ENCODE results near the gene RNF5.

RNF5 gene

GRCh38 chr6:32152769-32153563, 25.2 kb upstream of the RNF5 start:
- DNase-seq, result no peak

GRCh38 chr6:32153564-32154513, 24.4 kb upstream of the RNF5 start, which contains the start of gene PPT2:
TSS of gene PPT2 (plus strand) at chr6:32154141. CDS start at chr6:32154595, 454 bp downstream.
- peak; percentile 83 for DNase-seq

DNA sequence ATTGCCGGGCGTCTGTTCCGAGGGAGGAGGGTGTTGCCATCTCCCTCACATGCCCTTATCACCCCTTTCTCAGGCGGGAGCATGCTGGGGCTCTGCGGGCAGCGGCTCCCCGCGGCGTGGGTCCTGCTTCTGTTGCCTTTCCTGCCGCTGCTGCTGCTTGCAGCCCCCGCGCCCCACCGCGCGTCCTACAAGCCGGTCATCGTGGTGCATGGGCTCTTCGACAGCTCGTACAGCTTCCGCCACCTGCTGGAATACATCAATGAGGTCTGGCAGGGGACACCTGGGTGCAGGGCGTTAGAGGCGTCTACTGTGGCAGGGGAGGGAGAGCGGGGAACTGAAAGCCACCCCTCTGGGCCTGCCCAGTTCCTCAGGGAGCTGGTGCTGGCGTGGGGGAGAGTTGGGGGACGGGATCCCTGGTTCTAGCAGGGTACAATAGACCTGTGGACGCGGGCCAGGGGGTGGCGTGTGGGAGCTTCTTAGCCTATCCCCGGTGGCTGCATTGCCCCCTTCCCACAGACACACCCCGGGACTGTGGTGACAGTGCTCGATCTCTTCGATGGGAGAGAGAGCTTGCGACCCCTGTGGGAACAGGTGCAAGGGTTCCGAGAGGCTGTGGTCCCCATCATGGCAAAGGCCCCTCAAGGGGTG, 23.6 kb upstream of the RNF5 start:
- DNase-seq, result peak; percentile 78

DNA sequence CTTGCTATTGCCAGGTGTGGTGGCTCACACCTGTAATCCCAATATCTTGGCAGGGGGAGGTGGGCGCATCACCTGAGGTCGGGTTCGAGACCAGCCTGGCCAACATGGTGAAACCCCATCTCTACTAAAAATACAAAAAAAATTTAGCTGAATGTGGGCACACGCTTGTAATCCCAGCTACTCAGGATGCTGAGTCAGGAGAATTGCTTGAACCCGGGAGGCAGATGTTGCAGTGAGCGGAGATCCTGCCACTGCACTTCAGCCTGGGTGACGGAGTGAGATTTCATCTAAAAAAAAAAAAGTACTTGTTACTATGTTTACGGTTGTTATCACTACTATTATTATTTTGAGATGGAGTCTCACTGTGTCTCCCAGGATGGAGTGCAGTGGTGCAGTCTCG, 21.3 kb upstream of the RNF5 start:
- DNase-seq, result no peak

DNA sequence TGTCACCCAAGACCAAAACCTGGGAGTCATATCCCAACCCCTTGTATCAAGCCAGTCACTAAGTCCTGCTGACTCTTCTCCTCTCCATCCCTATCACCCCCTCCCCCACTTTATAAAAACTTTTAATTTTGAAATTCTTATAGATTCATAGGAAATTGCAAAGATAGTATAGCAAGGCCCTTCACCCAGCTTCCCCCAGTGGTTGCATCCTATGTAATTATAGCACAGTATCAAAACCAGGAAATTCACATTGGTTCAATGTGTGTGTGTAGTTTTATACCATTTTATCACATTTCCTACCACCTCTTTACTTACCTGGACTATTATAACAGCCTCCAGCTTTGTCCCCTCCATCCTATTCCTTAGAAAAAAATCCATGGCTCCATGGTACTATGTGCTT, 20.2 kb upstream of the RNF5 start:
- no peak for DNase-seq

- DNase-seq, result no peak
Measured at GRCh38 chr6:32163559-32164258, 14.5 kb upstream of the RNF5 start.

DNA sequence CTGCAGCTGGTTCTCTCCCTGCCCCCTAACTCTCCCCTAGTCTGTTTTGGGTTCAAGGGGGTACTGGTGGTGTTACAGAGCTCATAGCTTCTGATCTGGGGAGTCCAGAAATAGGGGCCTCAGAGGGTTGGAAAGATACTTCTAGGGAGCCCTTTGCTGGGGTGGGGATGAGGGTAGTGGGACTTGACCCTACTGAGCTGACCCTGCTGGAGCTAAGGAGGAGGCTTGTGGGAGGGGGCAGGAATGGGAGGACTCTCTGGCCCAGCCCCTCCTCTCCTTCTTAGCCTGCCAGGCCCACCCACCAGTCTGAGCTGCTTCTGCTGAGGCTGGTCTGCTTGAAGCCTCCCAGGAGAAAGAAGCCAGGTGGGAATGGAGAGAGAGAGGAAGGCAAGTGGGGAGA, 13.9 kb upstream of the RNF5 start, which contains the start of gene EGFL8:
Gene EGFL8 (plus strand): TSS at position 301 of the 400 bp plus-strand sequence. CDS start 1,571 bp downstream, outside the sequence.
- DNase-seq, result no peak

- DNase-seq, result no peak
Measured at GRCh38 chr6:32166411-32167061, 11.7 kb upstream of the RNF5 start.

- no peak for DNase-seq
Measured at GRCh38 chr6:32167154-32167760, 10.9 kb upstream of the RNF5 start.

DNA sequence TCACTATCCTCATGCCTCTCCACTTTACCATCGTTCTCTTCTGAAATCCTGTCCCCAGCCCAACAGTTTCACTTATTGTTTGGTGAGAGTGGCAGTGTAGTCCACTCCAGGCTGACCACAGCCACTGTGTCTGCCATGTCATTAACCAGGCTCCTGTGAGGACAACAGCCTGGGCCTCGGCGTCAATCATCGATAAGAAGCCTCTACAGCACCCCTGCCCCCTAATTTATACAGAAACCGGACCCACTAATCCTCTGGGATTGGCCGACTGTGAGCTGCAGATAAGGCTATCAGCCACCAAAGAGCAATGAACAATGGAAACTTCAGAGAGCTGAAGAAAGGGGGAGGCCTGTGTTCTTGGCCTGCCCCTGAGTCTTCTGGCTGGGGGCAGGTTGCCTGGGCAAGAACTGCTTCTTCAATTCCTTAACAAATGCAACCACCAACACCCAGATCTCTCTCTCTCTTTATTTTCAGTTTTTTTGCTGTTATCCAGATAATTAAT, 10.4 kb upstream of the RNF5 start:
- DNase-seq, result no peak

DNA sequence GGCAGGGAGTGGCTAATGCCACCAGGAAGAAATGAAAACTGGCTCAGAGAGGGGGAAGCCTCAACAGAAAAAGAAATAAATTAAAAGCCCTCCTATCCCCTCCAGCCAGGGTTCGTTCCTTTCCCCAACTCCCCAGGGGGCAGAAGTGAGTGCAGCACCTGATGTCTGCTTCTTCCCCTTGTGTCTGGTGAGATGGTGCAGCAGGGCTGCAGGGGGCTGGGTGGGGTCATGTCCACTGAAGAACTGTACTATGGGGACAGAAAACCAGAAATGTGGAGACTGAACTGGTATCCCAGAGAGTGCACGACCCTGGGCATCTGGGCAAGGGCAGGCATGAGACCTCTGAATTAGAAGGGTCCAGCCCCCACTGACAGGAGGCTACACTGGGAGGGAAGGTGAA, 9.9 kb upstream of the RNF5 start:
- DNase-seq, result no peak

DNA sequence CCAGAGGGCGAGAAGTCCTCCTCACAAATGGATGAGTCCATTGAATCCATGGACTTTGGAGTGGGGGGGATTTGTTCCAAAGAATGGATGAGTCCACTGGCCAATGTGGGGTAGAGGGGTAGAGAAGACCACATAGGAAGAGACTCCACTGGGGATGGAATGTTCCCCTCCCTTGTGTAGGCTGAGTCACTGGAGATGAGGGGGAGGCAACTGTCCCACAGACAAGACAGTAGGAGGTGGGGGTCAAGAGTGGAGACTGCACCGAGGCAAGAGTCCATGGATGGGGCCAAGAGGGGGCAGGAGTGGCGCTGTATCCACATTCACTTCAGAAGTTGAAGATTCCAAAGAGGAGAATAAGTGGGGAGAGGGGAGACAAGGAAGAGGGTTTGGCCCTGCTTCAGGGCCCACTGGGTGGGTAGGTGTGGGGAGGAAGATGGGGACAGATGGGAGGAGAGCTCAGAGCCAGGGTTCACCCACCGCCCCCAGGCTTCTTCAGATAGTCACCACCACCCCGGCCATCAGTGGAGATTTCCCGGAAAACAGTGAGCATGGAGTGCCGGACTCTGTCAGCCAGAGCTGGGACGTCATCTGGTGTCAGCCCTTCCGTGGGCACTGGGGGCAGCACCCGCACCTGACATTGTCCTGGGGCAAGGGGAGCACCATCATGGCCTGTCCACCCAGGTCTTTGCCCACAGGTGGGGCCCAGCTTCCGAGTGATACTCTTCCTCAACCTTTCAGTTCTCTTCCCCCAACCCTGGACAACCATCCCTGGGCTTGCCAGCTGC, 9.2 kb upstream of the RNF5 start:
- DNase-seq, result no peak

- no peak for DNase-seq
Measured at GRCh38 chr6:32170294-32170693, 7.9 kb upstream of the RNF5 start.

DNA sequence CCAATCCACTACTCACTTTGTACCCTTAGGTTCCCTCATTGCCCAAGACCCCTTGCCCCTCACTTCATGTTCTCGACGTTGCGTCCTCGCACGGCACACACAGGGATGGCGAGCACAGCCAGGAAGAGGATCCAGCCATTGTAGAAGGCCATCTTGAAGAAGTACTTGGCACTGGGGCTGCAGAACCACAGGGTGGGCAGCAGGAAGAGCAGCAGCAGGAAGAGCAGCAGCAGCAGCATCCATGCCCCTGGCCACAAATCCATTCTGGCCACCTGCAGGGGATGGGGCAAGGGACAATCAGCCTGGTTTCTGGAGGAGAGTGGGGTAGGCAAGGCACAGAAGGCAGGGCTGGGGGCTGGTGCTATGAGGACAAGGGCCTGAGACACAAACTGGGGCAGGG, 7.0 kb upstream of the RNF5 start:
- no peak for DNase-seq

- no peak for DNase-seq
Measured at GRCh38 chr6:32173051-32173727, 5.0 kb upstream of the RNF5 start.

- DNase-seq, result no peak
Measured at GRCh38 chr6:32174416-32174815, 3.8 kb upstream of the RNF5 start.

DNA sequence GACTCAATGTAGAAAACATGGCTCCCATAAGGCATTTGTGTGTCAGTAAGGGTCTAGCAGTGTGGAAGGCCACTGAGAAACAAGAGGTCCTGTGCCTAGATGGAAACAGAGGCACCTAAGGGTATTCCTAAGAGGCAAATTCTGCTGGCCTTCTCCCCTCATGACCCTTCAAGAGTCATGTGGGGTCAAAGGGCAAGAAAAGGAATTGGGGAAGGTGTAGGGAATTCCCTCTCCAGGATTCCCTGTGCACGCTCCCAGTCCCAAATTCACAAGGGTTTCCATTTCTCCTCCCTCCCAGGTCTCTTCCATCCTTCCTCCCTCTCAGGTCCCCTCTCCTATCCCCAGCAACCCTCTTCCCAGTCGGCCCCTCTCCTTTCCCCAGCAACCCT, 2.9 kb upstream of the RNF5 start:
- no peak for DNase-seq

- DNase-seq, result peak; percentile 97
Measured at GRCh38 chr6:32175711-32176475, 2.3 kb upstream of the RNF5 start, which contains the start of gene AGPAT1. TSS of gene AGPAT1 (minus strand) at chr6:32176084. CDS start at chr6:32171496, 4,588 bp downstream.

Measured in CD4-positive, alpha-beta T cell treated with Interleukin-12 subunit alpha and Interleukin-12 subunit beta, for 1 hour (primary cell).